GM12872 (cell line): ENCODE measurements around the gene ADSS1.

Experiments used
- CTCF ChIP-seq: IDR thresholded peaks from 3 replicates; pipeline ENCODE4 v1.5.1; 2011; ENCODE audit warnings: low read depth, mild to moderate bottlenecking, low read length, moderate library complexity; ENCODE audit not compliant: insufficient read depth

Gene ADSS1

GRCh38 chr14:104684449-104684821 lies 39.6 kb upstream of the ADSS1 start:
- no peak for TF ChIP-seq CTCF

- peak; percentile 19; the same call in 1 of the 3 replicates for TF ChIP-seq CTCF
Observed at GRCh38 chr14:104685216-104685997, 38.6 kb upstream of the ADSS1 start.

- no peak for TF ChIP-seq CTCF
Observed at GRCh38 chr14:104685998-104686610, 37.9 kb upstream of the ADSS1 start.

GRCh38 chr14:104686624-104687517 lies 37.2 kb upstream of the ADSS1 start:
- no peak for TF ChIP-seq CTCF

- TF ChIP-seq CTCF, result no peak
Observed at GRCh38 chr14:104687601-104688504, 36.2 kb upstream of the ADSS1 start.

- TF ChIP-seq CTCF, result no peak
Observed at GRCh38 chr14:104688505-104689108, 35.4 kb upstream of the ADSS1 start.
